ENCODE data around the gene HSCB.
"Not testable (repeated sequence)": the region's sequence is repeated elsewhere in the genome, so short reads cannot be mapped to it uniquely, and the experiment has no call there.

Gene HSCB

GRCh38 chr22:28741785-28742561 lies at the start of gene HSCB, which contains the start of gene CHEK2:
TSS of gene HSCB (plus strand) at chr22:28742039. CDS start at chr22:28742096, 57 bp downstream.
TSS of gene CHEK2 (minus strand) at chr22:28741820. CDS start at chr22:28734721, 7,099 bp downstream.
- TF ChIP-seq, protein P1, sequence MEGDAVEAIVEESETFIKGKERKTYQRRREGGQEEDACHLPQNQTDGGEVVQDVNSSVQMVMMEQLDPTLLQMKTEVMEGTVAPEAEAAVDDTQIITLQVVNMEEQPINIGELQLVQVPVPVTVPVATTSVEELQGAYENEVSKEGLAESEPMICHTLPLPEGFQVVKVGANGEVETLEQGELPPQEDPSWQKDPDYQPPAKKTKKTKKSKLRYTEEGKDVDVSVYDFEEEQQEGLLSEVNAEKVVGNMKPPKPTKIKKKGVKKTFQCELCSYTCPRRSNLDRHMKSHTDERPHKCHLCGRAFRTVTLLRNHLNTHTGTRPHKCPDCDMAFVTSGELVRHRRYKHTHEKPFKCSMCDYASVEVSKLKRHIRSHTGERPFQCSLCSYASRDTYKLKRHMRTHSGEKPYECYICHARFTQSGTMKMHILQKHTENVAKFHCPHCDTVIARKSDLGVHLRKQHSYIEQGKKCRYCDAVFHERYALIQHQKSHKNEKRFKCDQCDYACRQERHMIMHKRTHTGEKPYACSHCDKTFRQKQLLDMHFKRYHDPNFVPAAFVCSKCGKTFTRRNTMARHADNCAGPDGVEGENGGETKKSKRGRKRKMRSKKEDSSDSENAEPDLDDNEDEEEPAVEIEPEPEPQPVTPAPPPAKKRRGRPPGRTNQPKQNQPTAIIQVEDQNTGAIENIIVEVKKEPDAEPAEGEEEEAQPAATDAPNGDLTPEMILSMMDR (IDR thresholded peaks at IDR 0.05; ENCODE audit: low read depth, low read length) = no peak
- no peaks in the 10 kb centered on the region for H3K27me3 ChIP-seq (ENCODE audit: insufficient read depth, low read depth, severe bottlenecking)
- H3K27ac ChIP-seq = peak within 1 kb of the TSS; percentile 90
- no peaks in the 10 kb centered on the region for H3K9me3 ChIP-seq (ENCODE audit: severe bottlenecking)
- peak within 1 kb of the TSS; percentile 97 for H3K4me3 ChIP-seq (ENCODE audit: low read depth, low read length)
- H3K36me3 ChIP-seq = peaks cover 32% of the 10 kb centered on the region
- peak; percentile 99 for DNase-seq

- H3K4me3 ChIP-seq (ENCODE audit: low read depth, low read length); H3K36me3 ChIP-seq; H3K9me3 ChIP-seq (ENCODE audit: severe bottlenecking); H3K27ac ChIP-seq; H3K27me3 ChIP-seq (ENCODE audit: insufficient read depth, low read depth, severe bottlenecking); DNase-seq: not testable (repeated sequence)
These were observed 48.6 kb upstream of the HSCB start for GRCh38 chr22:28693041-28693760.

- DNase-seq = no peak
- H3K27me3 ChIP-seq (ENCODE audit: insufficient read depth, low read depth, severe bottlenecking) = no peaks in the 10 kb centered on the region
- peaks cover 15% of the 10 kb centered on the region for H3K36me3 ChIP-seq
- no peak overlapping the region for H3K4me3 ChIP-seq (ENCODE audit: low read depth, low read length)
- TF ChIP-seq, protein P1 (IDR thresholded peaks at IDR 0.05; ENCODE audit: low read depth, low read length) = no peak
- H3K9me3 ChIP-seq (ENCODE audit: severe bottlenecking) = no peaks in the 10 kb centered on the region
- no peak overlapping the region for H3K27ac ChIP-seq
These were observed 38.9 kb upstream of the HSCB start for GRCh38 chr22:28702891-28703290.

- TF ChIP-seq, protein P1 (IDR thresholded peaks at IDR 0.05; ENCODE audit: low read depth, low read length) = no peak
- H3K9me3 ChIP-seq (ENCODE audit: severe bottlenecking) = no peaks in the 10 kb centered on the region
- no peak for DNase-seq
- no peak overlapping the region for H3K27ac ChIP-seq
- no peak overlapping the region for H3K4me3 ChIP-seq (ENCODE audit: low read depth, low read length)
- no peaks in the 10 kb centered on the region for H3K27me3 ChIP-seq (ENCODE audit: insufficient read depth, low read depth, severe bottlenecking)
- H3K36me3 ChIP-seq = peaks cover 18% of the 10 kb centered on the region
These were observed 38.4 kb upstream of the HSCB start for GRCh38 chr22:28703436-28703835.

DNA sequence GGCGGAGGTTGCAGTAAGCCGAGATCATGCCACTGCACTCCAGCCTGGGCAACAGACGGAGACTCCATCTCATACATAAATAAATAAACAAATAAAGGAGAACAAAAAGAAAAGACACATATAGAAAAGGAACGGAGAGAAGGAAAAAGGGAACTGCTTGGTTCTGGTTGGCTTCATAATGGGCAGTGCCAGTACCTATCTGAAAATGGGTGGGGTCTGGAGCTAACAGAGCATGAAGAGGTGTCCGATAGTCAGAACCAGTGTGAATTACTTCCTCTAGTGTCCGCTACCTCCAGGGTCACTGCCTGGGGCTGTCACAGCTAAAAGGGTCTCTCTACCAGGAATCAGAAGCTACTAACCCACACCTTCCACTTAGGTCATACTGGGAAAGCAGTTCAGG lies 35.0 kb upstream of the HSCB start:
- TF ChIP-seq, protein P1 (IDR thresholded peaks at IDR 0.05; ENCODE audit: low read depth, low read length) = no peak
- no peak overlapping the region for H3K27ac ChIP-seq
- no peak for DNase-seq
- H3K9me3 ChIP-seq (ENCODE audit: severe bottlenecking) = no peaks in the 10 kb centered on the region
- no peaks in the 10 kb centered on the region for H3K27me3 ChIP-seq (ENCODE audit: insufficient read depth, low read depth, severe bottlenecking)
- no peak overlapping the region for H3K4me3 ChIP-seq (ENCODE audit: low read depth, low read length)
- peaks cover 39% of the 10 kb centered on the region for H3K36me3 ChIP-seq

GRCh38 chr22:28710107-28710506 lies 31.7 kb upstream of the HSCB start:
- Histone ChIP-seq H3K9me3 (ENCODE audit: severe bottlenecking) (no peaks in the 10 kb centered on the region), H3K27ac (no peak overlapping the region), H3K27me3 (ENCODE audit: insufficient read depth, low read depth, severe bottlenecking) (no peaks in the 10 kb centered on the region), H3K36me3 (peaks cover 40% of the 10 kb centered on the region), H3K4me3 (ENCODE audit: low read depth, low read length) (no peak overlapping the region)
- DNase-seq = no peak
- TF ChIP-seq, protein P1 (IDR thresholded peaks at IDR 0.05; ENCODE audit: low read depth, low read length) = no peak
